ENCODE results near the gene RAD23A. TPM values are rescaled to one million over a fixed set of nuclear protein-coding genes. Genes with fewer than 3 reads are reported as not detected.
"Not testable (repeated sequence)": the region's sequence is repeated elsewhere in the genome, so short reads cannot be mapped to it uniquely, and the experiment has no call there.

RAD23A gene
- total RNA-seq, 2 experiments from 2014 or later: 138 to 140 TPM

DNA sequence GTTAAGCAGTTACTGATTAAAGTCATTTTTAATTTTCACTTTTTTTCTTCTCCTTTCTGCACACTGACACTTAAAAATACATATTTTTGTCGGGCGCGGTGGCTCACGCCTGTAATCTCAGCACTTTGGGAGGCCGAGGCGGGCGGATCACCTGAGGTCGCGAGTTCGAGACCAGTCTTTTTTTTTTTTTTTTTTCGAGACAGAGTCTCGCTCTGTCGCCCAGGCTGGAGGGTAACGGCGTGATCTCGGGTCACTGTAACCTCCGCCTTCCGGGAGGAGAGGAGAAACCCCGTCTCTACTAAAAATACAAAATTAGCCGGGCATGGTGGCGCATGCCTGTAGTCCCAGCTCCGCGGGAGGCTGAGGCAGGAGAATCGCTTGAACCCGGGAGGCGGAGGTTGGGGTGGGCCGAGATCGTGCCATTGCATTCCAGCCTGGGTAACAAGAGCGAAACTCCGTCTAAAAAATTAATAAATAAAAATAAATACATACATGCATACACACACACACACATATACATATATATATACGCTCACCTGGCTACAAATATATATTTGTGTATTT, 11.8 kb downstream of the RAD23A start:
- H3K9me3 Mint-ChIP-seq (ENCODE audit: insufficient read depth): not testable (repeated sequence)
- peak overlapping the region; percentile 96 for H3K27ac Mint-ChIP-seq
- POLR2A ChIA-PET: interaction anchor here (2.0 kb wide), 1 partner anchor 11 kb away, joined by 7 read pairs; the partner anchor contains the start of gene RAD23A

DNA sequence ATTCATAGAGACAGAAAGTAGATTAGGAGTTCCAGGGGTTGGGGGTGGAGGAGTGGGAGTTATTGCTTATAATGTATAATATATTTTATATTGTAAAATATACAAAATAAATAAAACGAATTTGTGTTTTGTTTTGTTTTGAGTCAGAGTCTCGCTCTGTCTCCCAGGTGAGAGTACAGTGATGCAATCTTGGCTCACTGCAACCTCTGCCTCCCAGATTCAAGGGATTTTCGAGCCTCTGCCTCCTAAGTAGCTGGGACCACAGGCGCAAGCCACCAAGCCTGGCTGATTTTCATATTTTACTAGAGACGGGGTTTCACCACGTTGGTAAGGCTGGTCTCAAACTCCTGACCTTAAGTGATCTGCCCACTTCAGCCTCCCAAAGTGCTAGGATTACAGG, 13.8 kb downstream of the RAD23A start:
- no peak overlapping the region for H3K4me3 Mint-ChIP-seq
- ATAC-seq (no peak), DNase-seq (no peak)
- no peak overlapping the region for H3K27ac Mint-ChIP-seq
- CTCF ChIA-PET: no interaction called here
- H3K36me3 Mint-ChIP-seq (ENCODE audit: low read depth): peaks cover 11% of the 10 kb centered on the region
- H3K4me1 Mint-ChIP-seq (ENCODE audit: low read depth): peaks cover 24% of the 10 kb centered on the region
- POLR2A ChIA-PET: no interaction called here
- H3K9me3 Mint-ChIP-seq (ENCODE audit: insufficient read depth): no peaks in the 10 kb centered on the region
- H3K27me3 Mint-ChIP-seq (ENCODE audit: low read depth): no peaks in the 10 kb centered on the region

More for the DNA sequence above, 11.8 kb downstream of the RAD23A start:
- Mint-ChIP-seq H3K4me3 (peak overlapping the region; percentile 88), H3K36me3 (ENCODE audit: low read depth) (peaks cover 27% of the 10 kb centered on the region), H3K4me1 (ENCODE audit: low read depth) (peaks cover 39% of the 10 kb centered on the region)
- CTCF ChIA-PET: interaction anchor here (5.1 kb wide), 1 partner anchor 8 kb away, joined by 53 read pairs; no protein-coding TSS in a partner anchor
- not testable (repeated sequence) for H3K27me3 Mint-ChIP-seq (ENCODE audit: low read depth); DNase-seq
- ATAC-seq: peak; percentile 18

DNA sequence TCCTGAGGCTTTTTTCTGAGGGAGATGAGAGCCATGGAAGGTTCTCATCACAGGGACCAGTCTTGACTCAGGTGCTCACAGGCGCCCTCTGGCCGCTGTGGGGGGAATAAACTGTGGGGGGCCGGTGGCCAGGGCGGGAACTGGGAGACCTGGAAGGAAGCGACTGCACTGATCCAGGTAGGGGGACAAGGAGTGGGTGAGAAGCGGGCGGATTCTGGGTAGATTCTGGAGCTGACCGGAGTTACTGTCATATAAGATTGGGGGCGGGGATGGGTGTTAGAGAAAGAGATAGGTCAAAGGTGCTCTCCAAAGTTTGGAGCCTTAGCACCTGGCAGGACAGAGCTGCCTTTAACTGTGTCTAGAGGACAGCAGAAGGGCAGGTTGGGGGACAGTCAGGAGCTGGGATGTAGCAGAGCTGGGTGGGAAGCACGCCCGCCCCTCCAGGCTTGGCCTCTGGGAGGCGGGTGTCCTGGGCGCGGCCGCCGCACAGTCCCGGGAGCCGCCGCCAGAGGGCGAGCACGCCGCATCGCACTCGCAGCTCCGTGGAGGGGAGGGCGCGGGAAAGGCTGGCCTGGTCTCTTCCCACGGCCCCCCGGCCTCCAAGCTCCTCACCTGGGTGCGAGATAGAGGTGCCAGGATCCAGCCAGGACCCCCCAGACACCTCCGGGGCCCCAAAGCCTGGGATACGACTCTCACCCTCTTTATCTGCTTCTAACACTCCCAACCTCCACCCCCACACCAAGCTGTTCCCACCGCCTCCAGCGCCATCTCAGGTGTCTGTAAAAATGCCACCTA, 19.6 kb downstream of the RAD23A start:
- ChIA-PET POLR2A (interaction anchor here (0.6 to 1.1 kb wide), 9 partner anchors 17 to 190 kb away, joined by 3 to 5 read pairs (median 3); no protein-coding TSS in a partner anchor), CTCF (interaction anchor here (0.6 to 7.2 kb wide), 84 partner anchors 9 to 784 kb away, joined by 3 to 121 read pairs (median 5); partner anchors contain the start of genes CALR, DNASE2, FARSA and GADD45GIP1)
- H3K4me3 Mint-ChIP-seq: peak overlapping the region; percentile 91
- DNase-seq (peak; percentile 86), ATAC-seq (peak; percentile 98)
- H3K27ac Mint-ChIP-seq: peak overlapping the region; percentile 96
- no peaks in the 10 kb centered on the region for H3K9me3 Mint-ChIP-seq (ENCODE audit: insufficient read depth)
- H3K27me3 Mint-ChIP-seq (ENCODE audit: low read depth): no peaks in the 10 kb centered on the region
- no peaks in the 10 kb centered on the region for H3K36me3 Mint-ChIP-seq (ENCODE audit: low read depth)
- H3K4me1 Mint-ChIP-seq (ENCODE audit: low read depth): peaks cover 7% of the 10 kb centered on the region

DNA sequence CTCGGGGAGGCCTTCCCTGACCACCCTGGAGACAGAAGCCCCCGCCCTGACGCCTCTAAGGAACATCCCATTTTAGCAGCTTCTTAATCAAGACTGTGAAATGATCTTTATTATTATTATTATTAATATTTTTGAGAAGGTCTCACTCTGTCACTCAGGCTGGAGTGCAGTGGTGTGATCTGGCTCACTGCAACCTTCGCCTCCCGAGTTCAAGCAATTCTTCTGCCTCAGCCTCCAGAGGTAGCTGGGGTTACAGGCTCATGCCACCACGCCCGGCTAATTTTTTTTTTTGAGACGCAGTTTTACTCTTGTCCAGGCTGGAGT, 20.1 kb downstream of the RAD23A start:
- Mint-ChIP-seq H3K4me1 (ENCODE audit: low read depth) (peaks cover 7% of the 10 kb centered on the region), H3K36me3 (ENCODE audit: low read depth) (no peaks in the 10 kb centered on the region), H3K27me3 (ENCODE audit: low read depth) (no peaks in the 10 kb centered on the region), H3K4me3 (peak overlapping the region; percentile 91), H3K9me3 (ENCODE audit: insufficient read depth) (no peaks in the 10 kb centered on the region), H3K27ac (no peak overlapping the region)
- ATAC-seq (no peak), DNase-seq (no peak)
- ChIA-PET POLR2A (interaction anchor here (0.6 to 1.1 kb wide), 7 partner anchors 20 to 128 kb away, joined by 3 to 5 read pairs (median 3); no protein-coding TSS in a partner anchor), CTCF (interaction anchor here (0.6 to 7.2 kb wide), 81 partner anchors 9 to 783 kb away, joined by 3 to 121 read pairs (median 5); partner anchors contain the start of genes CALR, DNASE2, FARSA and GADD45GIP1)

DNA sequence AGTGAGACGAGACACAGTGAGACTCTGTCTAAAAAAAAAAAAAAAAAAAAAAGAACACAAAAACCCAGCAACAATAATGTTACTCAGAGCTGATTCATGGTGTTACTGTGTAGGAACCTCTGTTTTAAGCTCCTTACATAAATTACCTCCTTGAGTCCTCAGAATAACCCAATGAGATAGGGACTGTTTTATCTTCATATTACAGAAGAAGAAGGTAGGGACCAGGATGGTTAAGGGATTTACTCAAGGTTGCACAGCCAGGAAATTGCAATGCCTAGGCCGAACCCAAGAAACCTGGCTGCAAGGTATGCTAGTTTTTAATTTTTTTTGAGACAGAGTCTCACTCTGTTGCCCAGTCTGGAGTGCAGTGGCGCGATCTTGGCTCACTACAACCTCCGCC, 22.2 kb downstream of the RAD23A start:
- ChIA-PET CTCF (interaction anchor here (1.2 to 7.2 kb wide), 5 partner anchors 9 to 137 kb away, joined by 3 to 121 read pairs (median 6); partner anchors contain the start of gene KLF1), POLR2A (interaction anchor here (0.6 to 0.7 kb wide), 2 partner anchors 85 to 878 kb away, joined by 3 to 4 read pairs; no protein-coding TSS in a partner anchor)
- Mint-ChIP-seq H3K9me3 (ENCODE audit: insufficient read depth) (no peaks in the 10 kb centered on the region), H3K27me3 (ENCODE audit: low read depth) (no peaks in the 10 kb centered on the region), H3K27ac (no peak overlapping the region), H3K4me3 (no peak overlapping the region), H3K36me3 (ENCODE audit: low read depth) (no peaks in the 10 kb centered on the region), H3K4me1 (ENCODE audit: low read depth) (peaks cover 7% of the 10 kb centered on the region)
- DNase-seq (no peak), ATAC-seq (no peak)

DNA sequence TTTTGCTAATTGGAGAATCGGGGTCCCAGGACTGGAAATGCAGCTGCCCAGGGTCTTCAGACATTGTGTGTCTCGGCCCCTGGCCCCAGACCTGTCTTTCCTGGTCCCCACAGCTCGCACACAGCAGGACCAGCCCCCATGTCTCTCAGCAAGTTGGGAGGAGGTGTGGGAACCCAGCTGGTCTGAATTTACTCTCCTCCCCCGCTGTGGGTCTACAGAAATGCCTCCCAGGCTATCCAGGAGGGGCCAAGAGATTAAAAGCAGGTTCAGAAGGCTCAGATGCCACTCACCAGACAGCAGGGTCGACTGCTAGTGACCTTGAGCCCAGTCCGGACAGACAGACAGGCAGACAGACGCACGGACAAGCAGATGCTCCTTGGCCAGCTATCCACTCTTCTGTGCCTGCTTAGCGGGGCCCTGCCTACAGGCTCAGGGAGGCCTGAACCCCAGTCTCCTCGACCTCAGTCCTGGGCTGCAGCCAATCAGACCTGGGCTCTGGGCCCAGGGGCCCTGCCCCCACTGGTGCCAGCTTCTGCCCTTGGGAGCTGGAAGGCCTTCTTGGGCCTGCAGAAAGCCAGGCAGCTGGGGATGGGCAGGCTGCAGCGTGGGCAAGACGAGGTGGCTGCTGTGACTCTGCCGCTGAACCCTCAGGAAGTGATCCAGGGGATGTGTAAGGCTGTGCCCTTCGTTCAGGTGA, 23.8 kb downstream of the RAD23A start, which contains the start of gene DAND5:
Gene DAND5, plus strand, starts transcription at position 285 of the 697 bp plus-strand sequence. Its CDS starts 85 bp downstream, at position 370.
- DNase-seq: no peak
- H3K27ac Mint-ChIP-seq: no peak within 1 kb of the TSS
- H3K27me3 Mint-ChIP-seq (ENCODE audit: low read depth): peaks cover 3% of the 10 kb centered on the region
- H3K4me3 Mint-ChIP-seq: no peak within 1 kb of the TSS
- CTCF ChIA-PET: interaction anchor here (1.2 to 7.2 kb wide), 3 partner anchors 8 to 125 kb away, joined by 3 to 121 read pairs (median 3); partner anchors contain the start of gene KLF1
- ATAC-seq: no peak
- no peaks in the 10 kb centered on the region for H3K9me3 Mint-ChIP-seq (ENCODE audit: insufficient read depth)
- peaks cover 7% of the 10 kb centered on the region for H3K4me1 Mint-ChIP-seq (ENCODE audit: low read depth)
- no peaks in the 10 kb centered on the region for H3K36me3 Mint-ChIP-seq (ENCODE audit: low read depth)
- POLR2A ChIA-PET: no interaction called here

DNA sequence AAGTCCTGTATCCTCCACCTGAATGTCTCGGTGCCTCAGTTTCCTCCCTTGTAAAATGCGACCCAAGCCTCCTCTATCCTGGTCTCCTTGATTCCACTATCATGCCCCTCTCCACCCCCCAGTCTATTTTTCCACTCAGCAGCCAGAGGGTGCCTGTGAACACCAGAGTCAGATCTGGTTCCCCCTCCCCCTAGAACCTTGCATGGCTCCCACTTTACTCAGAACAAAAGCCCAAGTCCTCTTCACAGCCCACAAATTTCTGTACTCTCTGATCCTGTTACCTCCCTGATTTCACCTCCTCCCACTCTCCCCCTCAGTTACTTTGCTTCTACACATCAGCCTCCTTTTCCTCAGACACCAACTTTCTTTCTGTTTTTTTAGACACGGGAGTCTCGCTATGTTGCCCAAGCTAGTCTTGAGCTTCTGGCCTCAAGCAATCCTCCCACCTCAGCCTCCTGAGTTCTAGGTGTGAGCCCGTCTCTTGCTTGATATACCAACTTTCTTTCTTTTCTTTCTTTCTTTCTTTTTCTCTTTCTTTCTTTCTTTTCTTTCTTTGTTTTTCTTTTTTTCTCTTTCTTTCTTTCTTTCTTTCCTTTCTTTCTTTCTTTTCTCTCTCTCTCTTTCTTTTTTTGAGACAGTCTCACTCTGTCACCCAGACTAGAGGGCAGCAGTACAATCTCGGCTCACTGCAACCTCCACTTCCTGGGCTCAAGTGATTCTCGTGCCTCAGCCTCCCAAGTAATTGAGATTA, 24.6 kb downstream of the RAD23A start:
- H3K4me3 Mint-ChIP-seq: no peak overlapping the region
- no peaks in the 10 kb centered on the region for H3K36me3 Mint-ChIP-seq (ENCODE audit: low read depth)
- CTCF ChIA-PET: interaction anchor here (1.2 kb wide), 1 partner anchor 124 kb away, joined by 3 read pairs; no protein-coding TSS in a partner anchor
- peaks cover 3% of the 10 kb centered on the region for H3K27me3 Mint-ChIP-seq (ENCODE audit: low read depth)
- ATAC-seq: no peak
- DNase-seq: no peak
- no peak overlapping the region for H3K27ac Mint-ChIP-seq
- peaks cover 3% of the 10 kb centered on the region for H3K4me1 Mint-ChIP-seq (ENCODE audit: low read depth)
- no peaks in the 10 kb centered on the region for H3K9me3 Mint-ChIP-seq (ENCODE audit: insufficient read depth)
- POLR2A ChIA-PET: no interaction called here

DNA sequence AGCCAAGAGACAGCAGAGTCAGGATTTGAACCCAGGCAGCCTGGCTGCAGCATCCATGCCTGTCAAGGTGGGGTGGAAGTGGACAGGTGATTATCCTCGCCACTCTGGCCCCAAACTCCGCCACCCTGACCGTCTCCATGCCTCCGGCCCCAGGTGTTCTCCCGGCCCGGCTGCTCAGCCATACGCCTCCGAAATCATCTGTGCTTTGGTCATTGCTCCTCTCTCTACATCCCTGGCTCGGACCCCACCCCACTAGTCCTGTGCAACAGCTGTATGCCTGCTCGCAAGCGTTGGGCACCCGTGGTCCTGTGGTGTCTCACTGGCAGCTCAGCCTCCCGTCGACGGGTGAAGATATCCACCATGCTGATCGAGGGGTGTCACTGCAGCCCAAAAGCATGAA, 27.6 kb downstream of the RAD23A start:
- no peaks in the 10 kb centered on the region for H3K4me1 Mint-ChIP-seq (ENCODE audit: low read depth)
- POLR2A ChIA-PET: no interaction called here
- H3K27me3 Mint-ChIP-seq (ENCODE audit: low read depth): peaks cover 8% of the 10 kb centered on the region
- no peak overlapping the region for H3K27ac Mint-ChIP-seq
- H3K36me3 Mint-ChIP-seq (ENCODE audit: low read depth): no peaks in the 10 kb centered on the region
- CTCF ChIA-PET: interaction anchor here (2.2 to 8.5 kb wide), 2 partner anchors 8 to 120 kb away, joined by 16 to 131 read pairs; no protein-coding TSS in a partner anchor
- ATAC-seq (no peak), DNase-seq (no peak)
- H3K9me3 Mint-ChIP-seq (ENCODE audit: insufficient read depth): no peaks in the 10 kb centered on the region
- H3K4me3 Mint-ChIP-seq: no peak overlapping the region

DNA sequence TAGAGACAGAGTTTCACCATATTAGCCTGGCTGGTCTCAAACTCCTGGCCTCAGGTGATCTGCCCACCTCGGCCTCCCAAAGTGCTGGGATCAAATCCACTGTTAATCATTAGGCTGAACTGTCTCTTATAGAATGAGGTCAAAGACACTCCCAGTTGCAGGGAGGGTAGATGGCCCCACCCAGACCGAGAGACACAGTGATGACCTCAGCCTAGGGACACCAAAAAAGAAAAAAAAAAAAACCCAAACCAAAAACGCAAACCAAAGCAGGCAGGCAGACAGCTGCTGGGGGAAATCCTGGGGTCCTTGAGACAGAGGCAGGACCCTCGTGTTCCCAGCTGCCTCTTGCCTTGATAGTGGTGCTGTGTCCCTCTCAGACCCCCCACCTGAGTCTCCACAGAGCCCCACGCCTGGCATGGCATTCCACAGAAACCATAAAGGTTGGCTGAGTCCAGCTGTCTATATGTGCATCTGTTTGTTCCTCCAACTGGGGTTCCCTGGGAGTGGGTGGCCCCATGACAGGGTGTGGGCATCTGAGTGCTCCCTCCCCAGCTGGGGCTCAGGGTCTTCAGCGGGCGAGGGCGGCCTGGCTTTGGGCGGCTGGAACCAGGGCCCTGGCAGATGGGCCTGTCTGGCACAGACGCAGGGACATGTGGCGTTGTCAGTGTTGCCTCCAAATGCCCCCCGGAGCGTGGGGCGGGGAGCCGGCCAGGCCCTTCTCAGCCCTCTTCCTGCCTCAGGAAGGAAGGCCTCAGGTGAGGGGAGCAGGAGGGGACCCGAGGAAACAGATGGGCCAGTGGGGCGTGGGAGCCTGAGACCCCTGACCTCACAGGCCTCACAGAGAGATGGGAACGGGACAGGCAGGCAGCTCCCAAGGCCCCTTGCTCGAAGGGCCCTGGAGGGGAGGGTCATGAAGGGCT, 28.9 kb downstream of the RAD23A start:
- H3K4me1 Mint-ChIP-seq (ENCODE audit: low read depth): no peaks in the 10 kb centered on the region
- no peak overlapping the region for H3K4me3 Mint-ChIP-seq
- H3K27me3 Mint-ChIP-seq (ENCODE audit: low read depth): peaks cover 8% of the 10 kb centered on the region
- ChIA-PET CTCF (interaction anchor here (0.7 to 8.5 kb wide), 4 partner anchors 9 to 119 kb away, joined by 3 to 131 read pairs (median 49); no protein-coding TSS in a partner anchor), POLR2A (no interaction called here)
- no peak overlapping the region for H3K27ac Mint-ChIP-seq
- no peaks in the 10 kb centered on the region for H3K36me3 Mint-ChIP-seq (ENCODE audit: low read depth)
- H3K9me3 Mint-ChIP-seq (ENCODE audit: insufficient read depth): no peaks in the 10 kb centered on the region
- ATAC-seq: no peak
- no peak for DNase-seq

DNA sequence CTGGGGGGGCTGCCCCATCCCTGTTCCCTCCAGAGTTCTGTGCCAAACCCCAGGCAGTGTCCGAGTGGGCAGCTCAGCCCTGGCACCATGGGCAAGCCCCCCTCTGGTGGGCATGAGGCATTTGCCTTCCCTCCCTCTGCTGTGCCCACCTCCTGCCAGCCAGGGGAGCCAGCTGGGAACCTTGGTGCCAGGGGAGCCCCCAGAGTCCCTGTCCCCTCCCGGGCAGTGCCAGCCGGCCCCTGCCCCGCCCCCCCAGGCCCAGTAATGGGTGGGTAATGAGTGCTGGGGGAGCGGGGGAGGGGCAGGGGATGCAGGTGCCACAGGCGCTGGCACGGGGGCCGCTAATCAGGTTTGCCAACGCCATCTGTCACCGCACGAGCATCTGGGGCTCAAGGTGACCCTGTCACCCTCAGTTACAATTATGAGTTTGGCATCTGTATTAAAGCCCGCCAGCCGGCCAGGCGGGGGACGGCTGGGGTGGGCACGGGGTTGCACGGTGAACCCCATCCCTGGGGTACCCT, 29.6 kb downstream of the RAD23A start:
- Mint-ChIP-seq H3K4me3 (no peak overlapping the region), H3K27ac (no peak overlapping the region), H3K4me1 (ENCODE audit: low read depth) (no peaks in the 10 kb centered on the region), H3K36me3 (ENCODE audit: low read depth) (no peaks in the 10 kb centered on the region), H3K9me3 (ENCODE audit: insufficient read depth) (no peaks in the 10 kb centered on the region), H3K27me3 (ENCODE audit: low read depth) (peaks cover 8% of the 10 kb centered on the region)
- DNase-seq (no peak), ATAC-seq (no peak)
- ChIA-PET CTCF (interaction anchor here (2.2 to 8.5 kb wide), 4 partner anchors 10 to 130 kb away, joined by 16 to 131 read pairs (median 54); no protein-coding TSS in a partner anchor), POLR2A (interaction anchor here (1.5 kb wide), 1 partner anchor 120 kb away, joined by 3 read pairs; no protein-coding TSS in a partner anchor)
